ENCODE results near the gene ALKBH7.

Gene ALKBH7

DNA sequence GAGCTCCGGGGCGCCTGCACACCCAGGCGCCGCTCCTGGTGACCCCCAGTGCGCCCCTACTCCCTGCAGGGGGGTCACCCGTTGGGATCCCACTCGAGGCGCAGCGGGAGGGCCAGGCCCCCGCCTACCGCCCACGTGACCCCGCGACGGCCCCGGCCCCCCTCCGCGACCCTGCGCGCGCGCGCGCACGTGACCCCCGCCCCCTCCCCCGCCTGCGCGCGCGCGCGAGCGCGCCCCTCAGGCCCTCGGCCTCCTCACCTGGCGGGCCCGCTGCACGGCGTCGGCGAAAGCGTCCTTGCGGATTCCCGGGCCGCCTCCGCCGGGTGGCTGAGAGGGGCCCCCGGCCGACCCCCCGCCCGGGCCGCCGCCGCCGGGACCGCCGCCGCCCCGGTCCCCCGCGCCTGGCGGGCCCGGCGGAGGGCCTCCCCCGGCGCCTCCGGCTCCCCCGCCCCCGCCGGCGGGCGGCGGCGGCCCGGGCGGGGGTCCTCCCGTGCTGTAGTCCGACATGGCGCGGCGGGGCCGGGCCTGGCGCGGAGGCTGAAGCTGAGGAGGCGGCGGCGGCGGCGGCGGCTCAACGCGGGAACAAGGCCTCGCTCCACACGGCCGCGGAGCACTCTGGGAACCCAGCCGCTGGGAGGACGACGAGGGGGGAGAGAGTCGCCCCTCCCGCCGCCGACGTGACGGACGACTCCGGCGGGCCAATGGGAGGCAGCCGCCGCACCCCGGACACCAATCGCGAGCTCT, 51.8 kb downstream of the ALKBH7 start, which contains the start of gene KHSRP:
KHSRP (minus strand) TSS at position 617 of the 744 bp plus-strand sequence; CDS start at position 507, 110 bp downstream.
- DNase-seq (ENCODE audit: low read depth in 2 of 2): no peak
